Heart left ventricle (tissue), 16 donors: ENCODE data around the gene TMEM132D. TPM values are rescaled to one million over a fixed set of nuclear protein-coding genes. Genes with fewer than 3 reads are reported as not detected.

Experiments
- ATAC-seq, 4 donors: fragments of 200-7000 bp; cut with Tn5 transposase; one replicate each; pipeline ENCODE4 v1.9.1; 2020 to 2022; ENCODE audit warnings: moderate library complexity in 4 of 4, mild to moderate bottlenecking in 3 of 4, moderate number of reproducible peaks in 1 of 4
- DNase-seq, 5 donors: peaks; one replicate each; pipeline ENCODE4 v3.0.0-alpha.2; 2020
- H3K27ac ChIP-seq, 12 donors: fragments of 200-600 bp; sonication (generic) in 4 of 12; one replicate each; pipeline versions ENCODE4 v1.5.0 to v1.8.0; 2016 to 2022; ENCODE audit warnings: mild to moderate bottlenecking in 2 of 12
- H3K27me3 ChIP-seq, 9 donors: fragments of 200-600 bp; sonication (generic) in 2 of 9; one replicate each; pipeline versions ENCODE4 v1.5.1 to v1.8.0; 2016 to 2022; ENCODE audit warnings: mild to moderate bottlenecking in 3 of 9
- H3K36me3 ChIP-seq, 9 donors: fragments of 200-600 bp; sonication (generic) in 2 of 9; one replicate each; pipeline versions ENCODE4 v1.5.0 to v1.8.0; 2018 to 2022; ENCODE audit warnings: mild to moderate bottlenecking in 2 of 9
- H3K4me1 ChIP-seq, 12 donors: fragments of 200-600 bp; sonication (generic) in 4 of 12; one replicate each; pipeline versions ENCODE4 v1.5.0 to v1.8.0; 2016 to 2022; ENCODE audit warnings: mild to moderate bottlenecking in 3 of 12
- H3K4me3 ChIP-seq, 12 donors: fragments of 200-600 bp; sonication (generic) in 4 of 12; one replicate each; pipeline versions ENCODE4 v1.5.0 to v1.8.0; 2017 to 2022; ENCODE audit warnings: mild to moderate bottlenecking in 9 of 12, moderate library complexity in 4 of 12
- H3K9me3 ChIP-seq, 12 donors: fragments of 200-600 bp; sonication (generic) in 4 of 12; one replicate each; pipeline versions ENCODE4 v1.5.0 to v1.8.0; 2016 to 2022; ENCODE audit warnings: mild to moderate bottlenecking in 1 of 12
- POLR2A ChIP-seq, 2 donors: fragments of 450-650 bp; IDR thresholded peaks; one replicate each; pipeline ENCODE4 v1.6.1; 2017; ENCODE audit warnings: antibody characterized with exemption in 2 of 2, mild to moderate bottlenecking in 2 of 2, moderate library complexity in 2 of 2
- WGBS, 4 donors: extraction: QIAGEN DNeasy Blood & Tissue Kit in 2 of 4; methylation state at CpG; one replicate each; pipeline versions ENCODE4 v1.1.5 to v1.1.7; 2013 to 2018; 5-methylcytosine and 5-hydroxymethylcytosine counted together
- intact Hi-C, 10 donors: fragments of 100-400 bp; cut with DNase I; formaldehyde crosslinking; loops; one replicate each; pipeline versions ENCODE4 v1.11.1 to v1.14.2; 2022
- polyA plus RNA-seq, 2 donors: library from polyadenylated mRNA; stranded (reverse); fragments of 200-250 nt; gene quantifications; one replicate each; pipeline ENCODE4 v1.2.3, GENCODE V29; 2013
- total RNA-seq, 9 donors: library from RNA; depleted of rRNA in 2 of 9; stranded (reverse); fragments of >200 nt in 2 of 9; fragmentation: NEBNext Ultra II Directional in 3 of 9; extraction: Animal tissue kit (Norgen Biotek cat#: 25700) in 3 of 9; gene quantifications; one replicate each; pipeline versions ENCODE4 v1.1.0 to v1.2.4, GENCODE V29; 2016 to 2023
- TF ChIP-seq, protein P1 (sequence below), 12 donors: fragments of 200-600 bp; sonication (generic) in 4 of 12; IDR thresholded peaks; one replicate each; pipeline versions ENCODE4 v1.5.0 to v1.8.0; 2018 to 2022; ENCODE audit warnings: antibody characterized with exemption in 12 of 12, mild to moderate bottlenecking in 5 of 12
- donor health status: ischemic (EF 13 %, LVEDD 7.1; RV severe dilation, severe dysfunction).
- donor health status: healthy with polysubstance abuse.
- donor health status: DM: no; HTN: yes; CAD: no.
- donor health status: DM: no; HTN: no; CAD: no.
- donor health status: ischemic (EF 25% LVEDD 6.9; RV normal size, moderate dysfunction).
- donor health status: ischemic (EF 25% LVEDD 5.7; RV mildly dilated, moderate dysfunction).
- donor health status: healthy.
- donor health status: DM: yes; HTN: yes; CAD: no.
- donor health status: ischemic (EF 35%, LVEDD 5.7; RV mildly dilated, moderate dysfunction).
- donor health status: nonischemic (EF 11% LVEDD 7.7; RV severe dilation, severe dysfunction).
- donor health status: DM: yes; HTN: yes; CAD: no.
- donor health status: PGD.
- donor health status: ischemic (EF 29% LVEDD 5.4; RV normal size, mild dysfunction).
- donor health status: nonischemic (EF 23%, LVEDD 6.1; RV moderate dilation, normal function).

Gene TMEM132D
- total and polyA plus RNA-seq, 11 donors, result not detected

GRCh38 chr12:129681830-129682229, 222.0 kb downstream of the TMEM132D start:
- peaks cover 0 to 57% (median 7%) of the 10 kb centered on the region in 12 donors for H3K9me3 ChIP-seq

GRCh38 chr12:129681151-129681550, 222.7 kb downstream of the TMEM132D start:
- 80 to 88% (median 85%) methylated on average over 1 of the region's 1 CpG for whole genome bisulfite sequencing, 4 donors
- no peak for ATAC-seq
- TF ChIP-seq POLR2A (IDR thresholded peaks at IDR 0.05), result no peak
- TF ChIP-seq, protein P1, sequence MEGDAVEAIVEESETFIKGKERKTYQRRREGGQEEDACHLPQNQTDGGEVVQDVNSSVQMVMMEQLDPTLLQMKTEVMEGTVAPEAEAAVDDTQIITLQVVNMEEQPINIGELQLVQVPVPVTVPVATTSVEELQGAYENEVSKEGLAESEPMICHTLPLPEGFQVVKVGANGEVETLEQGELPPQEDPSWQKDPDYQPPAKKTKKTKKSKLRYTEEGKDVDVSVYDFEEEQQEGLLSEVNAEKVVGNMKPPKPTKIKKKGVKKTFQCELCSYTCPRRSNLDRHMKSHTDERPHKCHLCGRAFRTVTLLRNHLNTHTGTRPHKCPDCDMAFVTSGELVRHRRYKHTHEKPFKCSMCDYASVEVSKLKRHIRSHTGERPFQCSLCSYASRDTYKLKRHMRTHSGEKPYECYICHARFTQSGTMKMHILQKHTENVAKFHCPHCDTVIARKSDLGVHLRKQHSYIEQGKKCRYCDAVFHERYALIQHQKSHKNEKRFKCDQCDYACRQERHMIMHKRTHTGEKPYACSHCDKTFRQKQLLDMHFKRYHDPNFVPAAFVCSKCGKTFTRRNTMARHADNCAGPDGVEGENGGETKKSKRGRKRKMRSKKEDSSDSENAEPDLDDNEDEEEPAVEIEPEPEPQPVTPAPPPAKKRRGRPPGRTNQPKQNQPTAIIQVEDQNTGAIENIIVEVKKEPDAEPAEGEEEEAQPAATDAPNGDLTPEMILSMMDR (IDR thresholded peaks at IDR 0.05), result no peak
- no peak for DNase-seq
- no peak overlapping the region for H3K27ac ChIP-seq
- intact Hi-C loops, result no loop called here
- no peak overlapping the region for H3K4me3 ChIP-seq
- H3K27me3 ChIP-seq, result no peaks in the 10 kb centered on the region
- H3K36me3 ChIP-seq, result no peaks in the 10 kb centered on the region
- no peaks in the 10 kb centered on the region for H3K4me1 ChIP-seq
- peaks cover 0 to 54% (median 7%) of the 10 kb centered on the region in 12 donors for H3K9me3 ChIP-seq

More at GRCh38 chr12:129681830-129682229, 222.0 kb downstream of the TMEM132D start:
- H3K36me3 ChIP-seq, result no peaks in the 10 kb centered on the region
- no peaks in the 10 kb centered on the region for H3K27me3 ChIP-seq
- TF ChIP-seq, protein P1 (IDR thresholded peaks at IDR 0.05), result no peak
- TF ChIP-seq POLR2A (IDR thresholded peaks at IDR 0.05), result no peak
- no peak for ATAC-seq
- no peak overlapping the region for H3K27ac ChIP-seq
- 43 to 68% (median 54%) methylated on average over 2 of the region's 2 CpGs for WGBS, 4 donors
- intact Hi-C loops, result no loop called here
- no peak overlapping the region for H3K4me3 ChIP-seq
- DNase-seq, result no peak
- no peaks in the 10 kb centered on the region for H3K4me1 ChIP-seq

DNA sequence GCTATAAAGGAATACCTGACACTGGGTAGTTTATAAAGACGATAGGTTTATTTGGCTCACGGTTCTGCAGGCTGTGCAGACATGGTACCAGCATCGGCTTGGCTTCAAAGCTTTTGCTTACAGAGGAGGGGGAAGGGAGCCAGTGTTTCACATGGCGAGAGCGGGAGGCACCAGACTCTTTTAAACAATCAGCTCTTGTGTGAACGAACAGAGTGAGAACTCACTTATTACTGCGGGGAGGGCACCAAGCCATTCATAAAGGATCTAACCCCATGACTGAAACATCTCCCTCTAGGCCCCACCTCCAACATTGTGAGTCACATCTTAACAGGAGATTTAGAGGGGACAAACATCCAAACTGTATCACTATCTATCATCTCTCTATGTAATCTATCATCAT, 227.4 kb downstream of the TMEM132D start:
- ATAC-seq (no peak), DNase-seq (no peak)
- Histone ChIP-seq H3K4me1 (no peaks in the 10 kb centered on the region), H3K4me3 (no peak overlapping the region), H3K27ac (no peak overlapping the region), H3K36me3 (no peaks in the 10 kb centered on the region), H3K9me3 (peaks cover 0 to 33% (median 2%) of the 10 kb centered on the region in 12 donors), H3K27me3 (no peaks in the 10 kb centered on the region)
- 82 to 87% (median 84%) methylated on average over 7 of the region's 7 CpGs for WGBS, 4 donors
- no peak for TF ChIP-seq POLR2A (IDR thresholded peaks at IDR 0.05)
- TF ChIP-seq, protein P1 (IDR thresholded peaks at IDR 0.05), result no peak
- intact Hi-C loops, result no loop called here

DNA sequence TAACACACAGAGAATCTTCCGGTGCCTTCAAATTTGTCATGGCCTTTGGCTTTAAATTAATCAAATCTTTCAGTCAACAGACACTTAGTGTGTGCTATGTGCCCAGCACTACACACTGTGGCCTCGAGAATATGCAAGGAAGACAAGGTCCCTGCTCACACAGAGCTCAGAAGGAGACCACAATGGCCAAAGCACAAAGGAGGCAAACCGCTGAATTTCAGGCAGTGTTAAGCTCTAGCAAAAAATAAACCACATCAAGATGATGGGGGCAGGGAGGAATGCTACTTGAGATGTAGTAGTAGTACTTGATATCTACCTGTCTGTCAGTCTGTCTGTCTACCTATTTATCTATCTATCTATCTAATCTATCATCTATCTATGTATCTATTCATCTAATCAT, 227.9 kb downstream of the TMEM132D start:
- Histone ChIP-seq H3K4me3 (no peak overlapping the region), H3K4me1 (no peaks in the 10 kb centered on the region), H3K9me3 (peaks cover 0 to 28% (median 2%) of the 10 kb centered on the region in 12 donors), H3K27ac (no peak overlapping the region), H3K27me3 (no peaks in the 10 kb centered on the region), H3K36me3 (no peaks in the 10 kb centered on the region)
- ATAC-seq, result no peak
- WGBS, 4 donors, result 72 to 76% (median 74%) methylated on average over 3 of the region's 3 CpGs
- TF ChIP-seq POLR2A (IDR thresholded peaks at IDR 0.05), result no peak
- TF ChIP-seq, protein P1 (IDR thresholded peaks at IDR 0.05), result no peak
- DNase-seq, result no peak
- intact Hi-C loops, result no loop called here
